ENCODE measurements around the gene BGN.

GRCh38 chrX:153520287-153520917 is 25.6 kb downstream of the BGN start:
- TF ChIP-seq CTCF (IDR thresholded peaks at IDR 0.05; ENCODE audit: low read depth, low read length) (no peak), EZH2phosphoT487 (IDR thresholded peaks at IDR 0.05; ENCODE audit: low read depth) (no peak)
